NCI-H128 (cell line): ENCODE results near the gene TBXA2R.
"Not testable (repeated sequence)": the region's sequence is repeated elsewhere in the genome, so short reads cannot be mapped to it uniquely, and the experiment has no call there.

Source experiments
- DNase-seq: peaks from one replicate; lab custom pipeline; 2025; ENCODE audit not compliant: unreplicated experiment; lab: John Stamatoyannopoulos, UW

The TBXA2R gene

GRCh38 chr19:3584036-3584802 is 22.5 kb downstream of the TBXA2R start:
- DNase-seq: not testable (repeated sequence)

GRCh38 chr19:3581792-3582191 is 24.9 kb downstream of the TBXA2R start:
- not testable (repeated sequence) for DNase-seq

GRCh38 chr19:3580156-3580934 is 26.3 kb downstream of the TBXA2R start:
- no peak for DNase-seq

GRCh38 chr19:3578390-3578789 is 28.3 kb downstream of the TBXA2R start:
- DNase-seq: no peak

- no peak for DNase-seq
These were observed 28.8 kb downstream of the TBXA2R start for GRCh38 chr19:3577723-3578344.

GRCh38 chr19:3576696-3577443 is 29.8 kb downstream of the TBXA2R start:
- no peak for DNase-seq

- no peak for DNase-seq
These were observed 30.6 kb downstream of the TBXA2R start for GRCh38 chr19:3575949-3576673.

- no peak for DNase-seq
These were observed 31.4 kb downstream of the TBXA2R start for GRCh38 chr19:3575260-3575741.

- DNase-seq: peak; percentile 49
These were observed 32.6 kb downstream of the TBXA2R start for GRCh38 chr19:3573858-3574637.

GRCh38 chr19:3573162-3573857 is 33.4 kb downstream of the TBXA2R start:
- no peak for DNase-seq

GRCh38 chr19:3572855-3573161 is 33.9 kb downstream of the TBXA2R start, which contains the start of gene HMG20B:
Gene HMG20B (plus strand): TSS chr19:3572944. CDS start chr19:3573310, 366 bp downstream.
- DNase-seq: no peak

GRCh38 chr19:3572132-3572854 is 34.4 kb downstream of the TBXA2R start:
- DNase-seq: peak; percentile 98

GRCh38 chr19:3570606-3571011 is 36.1 kb downstream of the TBXA2R start:
- no peak for DNase-seq

GRCh38 chr19:3570042-3570441 is 36.6 kb downstream of the TBXA2R start:
- DNase-seq: not testable (repeated sequence)

- DNase-seq: no peak
These were observed 41.5 kb downstream of the TBXA2R start for GRCh38 chr19:3565139-3565538.

- no peak for DNase-seq
These were observed 42.8 kb downstream of the TBXA2R start for GRCh38 chr19:3563709-3564524.

GRCh38 chr19:3557461-3558248 is 49.0 kb downstream of the TBXA2R start, which contains the start of gene MFSD12:
Gene MFSD12 (minus strand): TSS chr19:3557586. CDS start chr19:3557403, 183 bp downstream.
- peak; percentile 84 for DNase-seq
